OCI-LY3 (cell line): ENCODE measurements around the gene SDHC.
"Not testable (repeated sequence)": the region's sequence is repeated elsewhere in the genome, so short reads cannot be mapped to it uniquely, and the experiment has no call there.

Experiments
- H2AFZ ChIP-seq: fragments of 200-600, 300-600 bp; shearing (Covaris generic); 2 replicates; pipeline ENCODE4 v1.6.0; 2014; ENCODE audit warnings: antibody characterized with exemption, low read depth, low read length
- H3K27ac ChIP-seq: fragments of 200-600, 300-600 bp; sonication (generic); 2 replicates; pipeline ENCODE4 v1.5.1; 2014; ENCODE audit warnings: mild to moderate bottlenecking, low read length, moderate library complexity, mixed read lengths
- H3K27me3 ChIP-seq: fragments of 200-600, 300-600 bp; sonication (generic); 2 replicates; pipeline ENCODE4 v1.6.1; 2014; ENCODE audit warnings: low read depth, low read length, mixed read lengths
- H3K36me3 ChIP-seq: fragments of 200-600, 300-600 bp; sonication (generic); replicated peaks from 2 replicates; pipeline ENCODE3; 2014; ENCODE audit warnings: low read depth, low read length, mixed read lengths
- H3K4me1 ChIP-seq: fragments of 300-600, 200-600 bp; sonication (generic); 2 replicates; pipeline ENCODE4 v1.6.1; 2014; ENCODE audit warnings: low read length, mixed read lengths
- H3K4me2 ChIP-seq: fragments of 200-600, 300-600 bp; sonication (generic); 2 replicates; pipeline ENCODE4 v1.6.1; 2014; ENCODE audit warnings: low read length, mixed read lengths
- H3K4me3 ChIP-seq: fragments of 300-600, 200-600 bp; sonication (generic); 2 replicates; pipeline ENCODE4 v1.5.1; 2014; ENCODE audit warnings: antibody characterized with exemption, mild to moderate bottlenecking, low read length, moderate library complexity
- H3K79me2 ChIP-seq: fragments of 300-600, 200-600 bp; shearing (Covaris generic); 2 replicates; pipeline ENCODE4 v1.6.1; 2014; ENCODE audit warnings: mild to moderate bottlenecking, low read length, mixed read lengths
- H3K9ac ChIP-seq: fragments of 300-600, 200-600 bp; shearing (Covaris generic); 2 replicates; pipeline ENCODE4 v1.6.0; 2014; ENCODE audit warnings: mild to moderate bottlenecking, low read length, moderate library complexity
- H3K9me3 ChIP-seq: fragments of 200-600, 300-600 bp; shearing (Covaris generic); 2 replicates; pipeline ENCODE4 v1.6.1; 2014; ENCODE audit warnings: low read length, mixed read lengths; ENCODE audit not compliant: insufficient read depth
- H4K20me1 ChIP-seq: fragments of 200-600, 300-600 bp; sonication (generic); 2 replicates; pipeline ENCODE4 v1.6.1; 2016; ENCODE audit warnings: low read length, mixed read lengths; ENCODE audit not compliant: insufficient read depth
- EZH2phosphoT487 ChIP-seq: fragments of 200-600 bp; shearing (Covaris generic); IDR thresholded peaks from 2 replicates; pipeline ENCODE4 v1.6.1; 2018; ENCODE audit warnings: antibody characterized with exemption, mixed run types, low read depth
- TF ChIP-seq, protein P1 (sequence below): fragments of 200-600, 300-600 bp; sonication (generic); IDR thresholded peaks from 2 replicates; pipeline ENCODE4 v1.5.1; 2014; ENCODE audit warnings: antibody characterized with exemption, low read length, low read depth

The SDHC gene

DNA sequence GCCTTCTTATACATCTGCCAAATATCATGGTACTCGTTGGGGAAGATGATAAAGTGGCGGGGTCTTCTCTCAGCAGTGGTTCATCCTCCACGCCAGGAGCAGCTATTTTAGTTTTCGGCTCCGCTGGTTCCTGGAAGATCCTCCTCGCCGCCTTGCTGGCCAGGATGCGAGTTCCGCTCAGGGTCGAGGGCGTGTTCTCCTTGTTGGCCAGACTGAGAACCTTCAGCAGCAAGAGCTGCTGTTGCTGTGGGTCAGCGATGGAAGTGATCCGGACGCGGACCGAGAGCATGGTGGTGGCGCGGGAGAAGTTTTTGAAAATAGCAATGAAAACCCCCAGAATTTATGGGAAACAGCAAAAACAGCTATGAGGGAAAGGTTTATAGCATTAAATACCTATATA is 64.9 kb downstream of the SDHC start:
- H3K4me2 ChIP-seq = no peak overlapping the region
- no peak for TF ChIP-seq EZH2phosphoT487
- TF ChIP-seq, protein P1, sequence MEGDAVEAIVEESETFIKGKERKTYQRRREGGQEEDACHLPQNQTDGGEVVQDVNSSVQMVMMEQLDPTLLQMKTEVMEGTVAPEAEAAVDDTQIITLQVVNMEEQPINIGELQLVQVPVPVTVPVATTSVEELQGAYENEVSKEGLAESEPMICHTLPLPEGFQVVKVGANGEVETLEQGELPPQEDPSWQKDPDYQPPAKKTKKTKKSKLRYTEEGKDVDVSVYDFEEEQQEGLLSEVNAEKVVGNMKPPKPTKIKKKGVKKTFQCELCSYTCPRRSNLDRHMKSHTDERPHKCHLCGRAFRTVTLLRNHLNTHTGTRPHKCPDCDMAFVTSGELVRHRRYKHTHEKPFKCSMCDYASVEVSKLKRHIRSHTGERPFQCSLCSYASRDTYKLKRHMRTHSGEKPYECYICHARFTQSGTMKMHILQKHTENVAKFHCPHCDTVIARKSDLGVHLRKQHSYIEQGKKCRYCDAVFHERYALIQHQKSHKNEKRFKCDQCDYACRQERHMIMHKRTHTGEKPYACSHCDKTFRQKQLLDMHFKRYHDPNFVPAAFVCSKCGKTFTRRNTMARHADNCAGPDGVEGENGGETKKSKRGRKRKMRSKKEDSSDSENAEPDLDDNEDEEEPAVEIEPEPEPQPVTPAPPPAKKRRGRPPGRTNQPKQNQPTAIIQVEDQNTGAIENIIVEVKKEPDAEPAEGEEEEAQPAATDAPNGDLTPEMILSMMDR = no peak
- H3K36me3 ChIP-seq = no peaks in the 10 kb centered on the region
- no peak overlapping the region for H3K9ac ChIP-seq
- no peak overlapping the region for H2AFZ ChIP-seq
- H3K4me3 ChIP-seq = no peak overlapping the region
- H3K9me3 ChIP-seq = no peaks in the 10 kb centered on the region
- peaks cover 4% of the 10 kb centered on the region; the same call in 1 of the 2 replicates for H3K27me3 ChIP-seq
- no peaks in the 10 kb centered on the region for H3K79me2 ChIP-seq
- peaks cover 7% of the 10 kb centered on the region for H3K4me1 ChIP-seq
- H3K27ac ChIP-seq = no peak overlapping the region
- H4K20me1 ChIP-seq = no peaks in the 10 kb centered on the region

DNA sequence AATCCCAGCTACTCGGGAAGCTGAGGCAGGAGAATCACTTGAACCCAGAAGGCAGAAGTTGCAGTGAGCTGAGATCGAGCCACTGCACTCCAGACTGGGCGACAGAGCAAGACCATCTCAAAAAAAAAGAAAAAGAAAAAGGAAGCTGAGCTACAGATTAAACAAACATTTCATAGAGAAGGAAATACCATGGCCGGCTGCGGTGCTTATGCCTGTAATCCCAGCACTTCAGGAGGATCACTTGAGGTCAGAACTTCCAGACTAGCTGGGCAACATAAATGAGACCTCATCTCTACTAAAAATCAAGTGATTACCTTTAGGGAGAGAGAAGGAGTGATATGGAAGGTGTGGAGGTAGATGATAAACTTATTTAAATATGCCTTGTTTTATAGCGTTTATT is 67.5 kb downstream of the SDHC start:
- Histone ChIP-seq H3K9ac (no peak overlapping the region), H3K9me3 (no peaks in the 10 kb centered on the region), H3K4me1 (peaks cover 11% of the 10 kb centered on the region), H3K27me3 (peaks cover 4% of the 10 kb centered on the region; the same call in 1 of the 2 replicates), H3K4me3 (no peak overlapping the region), H4K20me1 (no peaks in the 10 kb centered on the region), H3K4me2 (peak overlapping the region; percentile 23; the same call in 1 of the 2 replicates), H3K27ac (no peak overlapping the region), H3K36me3 (no peaks in the 10 kb centered on the region), H2AFZ (peak overlapping the region; percentile 63; the same call in 1 of the 2 replicates), H3K79me2 (no peaks in the 10 kb centered on the region)
- TF ChIP-seq, protein P1 = no peak
- TF ChIP-seq EZH2phosphoT487 = no peak

DNA sequence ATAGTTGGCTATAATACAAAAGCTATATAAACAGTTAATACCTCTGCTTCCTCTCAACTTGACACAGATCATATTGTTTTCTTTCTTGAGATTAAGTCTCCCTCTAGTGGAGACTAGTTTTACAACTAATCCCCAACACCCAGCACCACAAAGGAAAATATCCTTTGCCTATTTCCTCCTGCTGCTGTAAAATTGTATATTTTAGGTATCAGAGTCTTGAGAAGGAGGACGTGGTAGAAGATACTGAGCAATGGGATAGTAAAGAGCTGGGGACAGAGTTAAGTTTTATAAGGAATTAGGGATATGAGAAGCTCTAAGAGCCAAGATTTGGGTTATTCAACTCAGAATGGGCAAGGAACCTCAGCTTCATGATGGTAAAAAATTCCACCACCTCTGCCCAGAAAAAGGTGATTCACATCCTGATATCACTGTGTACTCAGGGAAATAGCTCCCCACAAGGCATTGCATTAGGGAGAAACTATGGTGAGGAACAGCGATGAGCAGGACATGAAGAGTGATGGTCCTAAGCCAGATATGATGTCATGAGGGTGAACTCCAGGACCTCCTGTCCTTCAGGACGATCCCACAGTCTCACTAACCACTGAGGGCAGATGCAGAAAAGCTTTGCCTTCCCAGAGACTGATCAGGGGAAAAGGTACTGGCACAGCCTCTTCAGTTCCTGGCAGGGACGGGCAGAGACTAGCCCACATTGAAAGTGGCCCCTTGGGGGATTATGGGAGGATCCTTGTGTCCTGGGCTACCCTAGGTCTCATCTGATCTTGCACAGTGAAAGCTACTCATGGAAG is 68.2 kb downstream of the SDHC start:
- H2AFZ ChIP-seq = peak overlapping the region; percentile 6
- no peak overlapping the region for H3K27ac ChIP-seq
- peaks cover 4% of the 10 kb centered on the region; the same call in 1 of the 2 replicates for H3K27me3 ChIP-seq
- peaks cover 12% of the 10 kb centered on the region for H3K4me1 ChIP-seq
- TF ChIP-seq, protein P1 = peak; percentile 79
- TF ChIP-seq EZH2phosphoT487 = no peak
- H3K9me3 ChIP-seq = no peaks in the 10 kb centered on the region
- no peak overlapping the region; the same call in 1 of the 2 replicates for H3K9ac ChIP-seq
- peak overlapping the region; percentile 23; the same call in 1 of the 2 replicates for H3K4me3 ChIP-seq
- H3K4me2 ChIP-seq = peak overlapping the region; percentile 36
- no peaks in the 10 kb centered on the region for H3K36me3 ChIP-seq
- H3K79me2 ChIP-seq = no peaks in the 10 kb centered on the region
- H4K20me1 ChIP-seq = no peaks in the 10 kb centered on the region

DNA sequence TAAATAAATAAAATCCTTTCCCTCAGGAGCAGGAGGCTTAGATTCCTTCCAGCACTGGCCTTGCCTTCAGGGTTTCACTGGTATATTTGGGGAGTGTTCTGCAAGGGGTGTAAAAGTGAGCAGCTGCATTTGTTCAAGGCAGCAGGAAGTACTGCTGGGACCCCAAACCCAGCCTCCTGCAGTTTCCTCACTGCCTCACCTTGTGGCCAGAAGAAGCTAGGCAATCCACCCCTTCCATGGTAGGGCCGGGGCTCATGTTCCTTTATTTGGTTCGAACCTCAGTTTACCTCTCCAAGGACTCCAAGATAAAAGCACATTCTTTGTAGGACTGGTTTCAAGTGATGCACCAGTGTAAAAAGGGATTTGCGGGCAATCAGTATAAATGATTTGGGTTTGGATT is 74.5 kb downstream of the SDHC start:
- Histone ChIP-seq H3K79me2 (no peaks in the 10 kb centered on the region), H3K4me3 (no peak overlapping the region; the same call in 1 of the 2 replicates), H3K36me3 (no peaks in the 10 kb centered on the region), H4K20me1 (no peaks in the 10 kb centered on the region), H3K4me2 (peak overlapping the region; percentile 98; the same call in 1 of the 2 replicates), H3K27ac (no peak overlapping the region), H3K4me1 (peaks cover 10% of the 10 kb centered on the region; the same call in 1 of the 2 replicates), H3K27me3 (peaks cover 2% of the 10 kb centered on the region; the same call in 1 of the 2 replicates), H3K9ac (no peak overlapping the region), H3K9me3 (no peaks in the 10 kb centered on the region), H2AFZ (no peak overlapping the region)
- TF ChIP-seq, protein P1 = no peak
- TF ChIP-seq EZH2phosphoT487 = no peak

DNA sequence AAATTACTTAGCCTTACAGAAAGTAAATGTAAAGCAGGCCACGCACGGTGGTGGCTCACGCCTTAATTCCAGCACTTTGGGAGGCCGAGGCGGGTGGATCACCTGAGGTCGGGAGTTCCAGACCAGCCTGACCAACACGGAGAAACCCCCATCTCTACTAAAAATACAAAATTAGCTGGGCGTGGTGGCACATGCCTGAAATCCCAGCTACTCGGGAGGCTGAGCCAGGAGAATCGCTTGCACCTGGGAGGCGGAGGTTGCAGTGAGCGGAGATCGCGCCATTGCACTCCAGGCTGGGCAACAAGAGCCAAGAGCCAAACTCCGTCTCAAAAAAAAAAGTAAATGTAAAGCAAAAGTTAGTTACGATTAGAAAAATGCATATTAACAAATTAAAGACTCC is 75.0 kb downstream of the SDHC start:
- peak overlapping the region; percentile 91 for H2AFZ ChIP-seq
- peak overlapping the region; percentile 79 for H3K9ac ChIP-seq
- H3K4me1 ChIP-seq, H4K20me1 ChIP-seq, H3K36me3 ChIP-seq, H3K9me3 ChIP-seq, H3K27ac ChIP-seq, H3K79me2 ChIP-seq, H3K27me3 ChIP-seq: not testable (repeated sequence)
- peak overlapping the region; percentile 98 for H3K4me2 ChIP-seq
- H3K4me3 ChIP-seq = peak overlapping the region; percentile 81
